Measurements from ENCODE around the gene PAK4. TPM values are rescaled to one million over a fixed set of nuclear protein-coding genes. Genes with fewer than 3 reads are reported as not detected.

PAK4 gene
- total RNA-seq, 1 experiment from 2014 or later: 63.1 TPM

DNA sequence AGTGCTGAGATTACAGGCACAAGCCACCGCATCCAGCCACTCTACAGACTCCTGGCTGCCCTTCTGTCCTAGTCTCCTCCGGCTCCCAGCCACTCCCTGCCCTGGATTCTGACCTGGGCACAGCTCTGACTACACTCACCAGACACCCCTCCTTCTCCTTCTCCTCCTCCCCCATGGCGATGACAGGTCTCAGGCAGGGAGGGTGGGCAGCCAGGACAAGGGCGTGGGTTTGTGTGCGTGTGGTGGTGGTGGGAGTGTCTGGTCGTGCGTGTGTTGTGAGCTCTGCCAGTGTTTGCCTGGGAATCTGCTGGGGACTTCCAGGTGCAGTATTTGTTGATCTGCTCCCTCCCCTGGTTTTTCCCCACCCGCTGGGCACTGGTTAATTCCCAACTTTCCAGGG, 68.2 kb downstream of the PAK4 start:
- no peaks in the 10 kb centered on the region for H3K79me1 ChIP-seq (ENCODE audit: insufficient read depth, low read depth, low read length, poor library complexity, severe bottlenecking)
- Mint-ChIP-seq H3K9me3 (no peaks in the 10 kb centered on the region; a peak in 1 of 5 replicates), H3K4me3 (no peak overlapping the region), H3K27ac (peak overlapping the region in 1 of 3 experiments; percentile 47; a peak in 1 of 7 replicates), H3K4me1 (peaks cover 10 to 36% of the 10 kb centered on the region in 2 experiments), H3K27me3 (ENCODE audit: low read depth) (peaks cover 54% of the 10 kb centered on the region), H3K36me3 (ENCODE audit: insufficient read depth in 1 of 3, low read depth in 3 of 3) (no peaks in the 10 kb centered on the region)
- H3K4ac ChIP-seq (ENCODE audit: low read depth, low read length): no peak overlapping the region
- no peak overlapping the region for H2BK20ac ChIP-seq (ENCODE audit: low read depth, low read length, poor library complexity, severe bottlenecking)
- no peak overlapping the region for H3K4me2 ChIP-seq (ENCODE audit: insufficient read depth, insufficient read length, low read length)
- no peaks in the 10 kb centered on the region for H3K9me3 ChIP-seq (ENCODE audit: control insufficient read depth, low read depth, low read length)
- H2AFZ ChIP-seq (ENCODE audit: low read length): no peak overlapping the region
- WGBS (ENCODE audit: extremely low coverage, insufficient read length, low lambda C conversion rate): no CpG with 5 or more reads among the region's 8 CpGs
- H3K4me1 ChIP-seq (ENCODE audit: insufficient read depth, low read length): no peaks in the 10 kb centered on the region
- no peak overlapping the region for H2BK15ac ChIP-seq (ENCODE audit: low read depth, low read length)
- no peak overlapping the region for H3T11ph ChIP-seq (ENCODE audit: low read length)
- no peak overlapping the region for H3K23ac ChIP-seq (ENCODE audit: insufficient read length, low read depth, low read length)
- H3K56ac ChIP-seq (ENCODE audit: insufficient read length, low read depth, low read length): no peak overlapping the region
- H4K8ac ChIP-seq (replicated peaks; ENCODE audit: insufficient read length, low read depth, low read length): no peak overlapping the region
- H3K14ac ChIP-seq (ENCODE audit: insufficient read depth, low read length): peak overlapping the region; percentile 88
- no peak overlapping the region for H2AK5ac ChIP-seq (ENCODE audit: insufficient read length, low read length)
- no peak overlapping the region for H4K91ac ChIP-seq (ENCODE audit: insufficient read length, low read depth, low read length)
- peak overlapping the region; percentile 85 for H3K18ac ChIP-seq (ENCODE audit: insufficient read length, low read depth, low read length)
- H3K9ac ChIP-seq (ENCODE audit: extremely low read depth, insufficient read length, low read length): no peak overlapping the region
- peaks cover 7% of the 10 kb centered on the region for H3K23me2 ChIP-seq (ENCODE audit: insufficient read length, low read depth, low read length, poor library complexity, severe bottlenecking)
- no peaks in the 10 kb centered on the region for H4K20me1 ChIP-seq (ENCODE audit: control insufficient read depth, insufficient read depth, insufficient read length)
- H4K5ac ChIP-seq (ENCODE audit: insufficient read length, low read depth, low read length): no peak overlapping the region
- H3K27me3 ChIP-seq (ENCODE audit: insufficient read depth, low read length): peaks cover 7% of the 10 kb centered on the region; the same call in 1 of the 2 replicates
- no peaks in the 10 kb centered on the region for H3K79me2 ChIP-seq (ENCODE audit: insufficient read depth, low read length)
- no peak overlapping the region for H2BK5ac ChIP-seq (ENCODE audit: insufficient read length, low read length)
- H2BK12ac ChIP-seq (ENCODE audit: insufficient read length, low read depth, low read length): no peak overlapping the region
- H2BK120ac ChIP-seq (ENCODE audit: low read depth, low read length, poor library complexity, severe bottlenecking): no peak overlapping the region
- H3K27ac ChIP-seq (ENCODE audit: insufficient read length, low read depth, low read length): no peak overlapping the region
- DNase-seq: no peak
- TF ChIP-seq, protein P1, sequence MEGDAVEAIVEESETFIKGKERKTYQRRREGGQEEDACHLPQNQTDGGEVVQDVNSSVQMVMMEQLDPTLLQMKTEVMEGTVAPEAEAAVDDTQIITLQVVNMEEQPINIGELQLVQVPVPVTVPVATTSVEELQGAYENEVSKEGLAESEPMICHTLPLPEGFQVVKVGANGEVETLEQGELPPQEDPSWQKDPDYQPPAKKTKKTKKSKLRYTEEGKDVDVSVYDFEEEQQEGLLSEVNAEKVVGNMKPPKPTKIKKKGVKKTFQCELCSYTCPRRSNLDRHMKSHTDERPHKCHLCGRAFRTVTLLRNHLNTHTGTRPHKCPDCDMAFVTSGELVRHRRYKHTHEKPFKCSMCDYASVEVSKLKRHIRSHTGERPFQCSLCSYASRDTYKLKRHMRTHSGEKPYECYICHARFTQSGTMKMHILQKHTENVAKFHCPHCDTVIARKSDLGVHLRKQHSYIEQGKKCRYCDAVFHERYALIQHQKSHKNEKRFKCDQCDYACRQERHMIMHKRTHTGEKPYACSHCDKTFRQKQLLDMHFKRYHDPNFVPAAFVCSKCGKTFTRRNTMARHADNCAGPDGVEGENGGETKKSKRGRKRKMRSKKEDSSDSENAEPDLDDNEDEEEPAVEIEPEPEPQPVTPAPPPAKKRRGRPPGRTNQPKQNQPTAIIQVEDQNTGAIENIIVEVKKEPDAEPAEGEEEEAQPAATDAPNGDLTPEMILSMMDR (conservative IDR thresholded peaks at IDR 0.05): no peak

All from H9 (cell line).